ENCODE data around the gene CCL22.
"Not testable (repeated sequence)": the region's sequence is repeated elsewhere in the genome, so short reads cannot be mapped to it uniquely, and the experiment has no call there.

The CCL22 gene

GRCh38 chr16:57396786-57397185 is 38.2 kb downstream of the CCL22 start:
- DNase-seq: no peak

GRCh38 chr16:57397493-57397892 is 38.9 kb downstream of the CCL22 start:
- not testable (repeated sequence) for DNase-seq

GRCh38 chr16:57401943-57402640 is 43.5 kb downstream of the CCL22 start:
- no peak for DNase-seq

- DNase-seq: no peak
Observed at GRCh38 chr16:57403965-57404817, 45.6 kb downstream of the CCL22 start, which contains the start of gene CCL17. Gene CCL17 (plus strand): TSS chr16:57404767. CDS start chr16:57413933, 9,166 bp downstream.

- no peak for DNase-seq
Observed at GRCh38 chr16:57405097-57405496, 46.5 kb downstream of the CCL22 start.

- DNase-seq: no peak
Observed at GRCh38 chr16:57406881-57407280, 48.3 kb downstream of the CCL22 start.

GRCh38 chr16:57407521-57408353 is 49.2 kb downstream of the CCL22 start:
- DNase-seq: no peak

- no peak for DNase-seq
Observed at GRCh38 chr16:57409065-57409464, 50.5 kb downstream of the CCL22 start.

- DNase-seq: no peak
Observed at GRCh38 chr16:57409870-57410587, 51.4 kb downstream of the CCL22 start.

GRCh38 chr16:57411362-57411976 is 52.9 kb downstream of the CCL22 start:
- no peak for DNase-seq

- DNase-seq: no peak
Observed at GRCh38 chr16:57412584-57412983, 54.0 kb downstream of the CCL22 start.

GRCh38 chr16:57413301-57413730 is 54.7 kb downstream of the CCL22 start:
- DNase-seq: no peak

GRCh38 chr16:57413733-57414132 is 55.1 kb downstream of the CCL22 start:
- DNase-seq: no peak

Measured in 8988T (cell line).